Activated CD8-positive, alpha-beta memory T cell treated with anti-CD3 and anti-CD28 coated beads, Interleukin-2, amount 50 U/mL, for 48 hours (primary cell): ENCODE measurements around the gene JAKMIP1.
"Not testable (repeated sequence)": the region's sequence is repeated elsewhere in the genome, so short reads cannot be mapped to it uniquely, and the experiment has no call there.

Experiments used
- DNase-seq: peaks from one replicate; pipeline ENCODE4 v3.0.0-alpha.2; 2020

The JAKMIP1 gene

DNA sequence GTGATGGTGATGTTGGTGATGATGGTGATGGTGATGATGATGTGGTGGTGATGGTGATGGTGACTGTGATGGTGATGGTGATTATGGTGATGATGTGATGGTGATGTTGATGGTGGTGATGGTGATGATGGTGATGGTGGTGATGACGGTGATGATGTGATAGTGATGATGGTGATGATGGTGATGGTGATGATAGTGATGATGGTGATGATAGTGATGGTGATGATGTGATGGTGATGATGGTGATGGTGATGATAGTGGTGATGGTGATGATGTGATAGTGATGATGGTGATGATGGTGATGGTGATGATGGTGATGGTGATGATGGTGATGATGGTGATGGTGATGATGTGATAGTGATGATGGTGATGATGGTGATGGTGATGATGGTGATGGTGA lies 196.9 kb downstream of the JAKMIP1 start:
- DNase-seq, result not testable (repeated sequence)

DNA sequence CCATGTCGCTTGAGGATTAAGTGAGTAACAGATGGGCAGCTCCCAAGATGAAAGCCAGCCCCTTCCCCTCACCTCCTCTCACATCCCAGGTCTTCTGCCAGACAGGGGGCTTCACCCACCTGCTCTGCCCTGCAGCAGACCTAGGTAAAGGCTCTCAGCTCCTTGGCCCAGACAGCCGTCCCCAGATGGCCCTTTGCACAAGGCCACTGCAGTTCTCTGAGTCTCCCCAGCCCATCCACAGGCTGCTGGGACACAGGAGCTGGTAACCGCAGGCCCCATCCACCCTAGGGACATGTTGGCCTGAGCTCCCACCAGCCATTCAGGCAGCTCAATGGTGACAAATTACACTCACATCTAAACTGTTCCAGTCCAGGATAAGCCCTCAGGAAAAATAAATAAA lies 197.4 kb downstream of the JAKMIP1 start:
- no peak for DNase-seq

GRCh38 chr4:6002492-6002833 lies 197.9 kb downstream of the JAKMIP1 start:
- DNase-seq, result no peak

DNA sequence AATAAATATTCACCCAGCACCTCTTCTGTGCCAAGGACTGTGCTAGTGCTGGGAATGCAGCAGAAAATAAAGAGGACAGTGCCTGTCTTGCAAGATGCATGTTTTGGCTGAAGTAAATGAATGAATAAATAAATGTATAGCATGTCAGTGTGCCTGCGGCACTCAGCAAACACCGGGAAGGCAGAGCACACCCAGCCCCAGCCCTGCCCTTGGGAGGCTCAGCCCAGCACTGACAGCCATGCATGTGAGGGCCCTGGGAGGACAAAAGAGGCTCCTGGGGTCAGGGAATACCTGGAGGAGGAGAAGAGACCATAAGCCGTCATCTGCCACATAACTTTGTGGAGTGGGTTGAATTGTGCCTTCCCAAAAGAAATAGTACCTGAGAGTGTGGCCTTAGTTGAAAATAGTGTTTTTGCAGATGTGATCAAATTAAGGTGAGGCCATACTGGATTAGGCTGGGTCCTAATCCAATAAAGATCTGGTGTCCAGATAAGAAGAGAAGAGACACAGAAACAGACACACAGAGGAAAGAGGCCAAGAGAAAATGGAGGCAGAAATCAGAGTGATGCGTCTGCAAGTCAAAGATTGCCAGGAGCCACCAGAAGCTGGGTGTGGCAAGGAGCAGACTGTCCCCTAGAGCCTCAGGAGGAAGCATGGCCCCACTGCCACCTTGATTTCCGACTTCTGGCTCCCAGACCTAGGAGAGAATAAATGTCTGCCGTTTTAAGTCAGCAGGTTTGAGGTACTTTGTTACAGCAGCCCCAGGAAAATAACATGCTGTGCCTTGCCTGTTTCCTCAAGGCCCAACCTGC lies 198.5 kb downstream of the JAKMIP1 start:
- no peak for DNase-seq

DNA sequence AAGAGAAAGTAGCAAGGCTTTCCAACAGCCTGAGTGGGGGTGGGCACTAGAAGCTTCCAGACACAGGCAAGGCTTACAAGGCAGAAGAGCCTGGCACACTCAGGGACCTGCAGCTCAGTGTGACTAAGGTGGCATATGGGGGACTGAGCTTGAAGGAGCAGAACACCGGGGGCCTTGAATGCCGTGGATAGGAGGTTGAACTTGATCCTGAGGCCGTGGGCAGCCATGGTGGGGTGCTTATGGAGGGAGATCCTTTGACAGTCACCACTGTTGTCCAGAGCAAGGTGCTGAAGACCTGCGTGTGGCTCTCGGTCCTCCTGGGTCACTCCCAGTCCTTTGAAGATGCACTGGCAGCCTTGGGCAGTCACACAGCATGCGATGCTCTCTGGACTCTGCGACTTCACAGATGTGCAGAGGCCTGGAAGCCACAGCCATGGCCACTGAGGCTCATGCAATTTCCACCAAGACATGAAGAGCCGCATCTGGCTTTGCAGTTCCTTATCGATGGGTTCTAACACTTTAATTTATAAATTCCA lies 200.5 kb downstream of the JAKMIP1 start:
- DNase-seq, result no peak

GRCh38 chr4:5999356-5999755 lies 201.0 kb downstream of the JAKMIP1 start:
- DNase-seq, result no peak

DNA sequence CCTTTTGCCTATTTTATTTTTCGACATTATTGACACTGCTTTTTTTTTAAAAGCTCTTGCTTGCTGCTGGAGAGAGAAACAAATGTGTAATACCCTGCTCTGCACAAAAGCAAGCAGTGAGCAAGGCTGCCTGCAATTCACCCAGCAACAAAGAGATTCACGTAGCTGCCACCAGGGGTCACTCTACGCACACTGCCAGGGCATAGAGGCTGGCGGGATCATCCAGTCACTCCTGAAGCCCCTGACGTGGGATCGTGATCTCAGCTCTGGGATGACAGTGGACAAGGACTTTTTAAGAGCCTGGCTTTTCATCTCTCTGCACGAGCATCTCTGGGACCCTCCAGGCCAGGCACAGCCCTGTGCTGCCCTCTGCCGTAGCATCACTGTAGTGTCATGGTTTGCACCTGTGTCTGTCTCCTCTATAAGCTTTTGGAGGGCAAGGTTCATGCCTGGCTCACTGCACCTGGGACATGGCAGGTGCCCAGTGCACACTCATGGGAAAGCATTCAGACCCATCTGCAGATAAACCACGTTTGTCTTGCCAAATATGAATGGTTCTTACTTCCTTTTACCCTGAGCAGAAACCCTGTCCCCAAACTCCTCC lies 201.9 kb downstream of the JAKMIP1 start:
- DNase-seq, result peak; percentile 68

- DNase-seq, result no peak
Observed at GRCh38 chr4:5996641-5997040, 203.7 kb downstream of the JAKMIP1 start.

GRCh38 chr4:5995901-5996623 lies 204.3 kb downstream of the JAKMIP1 start:
- peak; percentile 40 for DNase-seq

GRCh38 chr4:5993876-5994811 lies 206.2 kb downstream of the JAKMIP1 start:
- DNase-seq, result peak; percentile 34

DNA sequence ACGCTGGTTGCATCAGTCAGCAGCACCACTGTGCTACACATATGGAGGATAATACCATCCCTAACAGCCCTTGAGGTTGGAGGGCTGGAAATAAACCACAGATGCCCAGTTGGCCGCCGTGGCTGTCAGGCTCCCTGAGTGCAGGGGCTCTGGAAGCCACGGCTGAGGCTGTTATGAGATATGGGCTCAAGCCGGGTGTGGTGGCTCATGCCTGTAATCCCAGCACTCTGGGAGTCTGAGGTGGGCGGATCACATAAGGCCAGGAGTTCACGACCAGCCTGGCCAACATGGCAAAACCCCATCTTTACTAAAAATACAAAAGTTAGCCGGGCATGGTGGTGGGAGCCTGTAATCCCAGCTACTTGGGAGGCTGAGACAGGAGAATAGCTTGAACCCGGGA lies 207.0 kb downstream of the JAKMIP1 start:
- DNase-seq, result not testable (repeated sequence)

GRCh38 chr4:5992828-5993321 lies 207.5 kb downstream of the JAKMIP1 start:
- DNase-seq, result peak; percentile 18

DNA sequence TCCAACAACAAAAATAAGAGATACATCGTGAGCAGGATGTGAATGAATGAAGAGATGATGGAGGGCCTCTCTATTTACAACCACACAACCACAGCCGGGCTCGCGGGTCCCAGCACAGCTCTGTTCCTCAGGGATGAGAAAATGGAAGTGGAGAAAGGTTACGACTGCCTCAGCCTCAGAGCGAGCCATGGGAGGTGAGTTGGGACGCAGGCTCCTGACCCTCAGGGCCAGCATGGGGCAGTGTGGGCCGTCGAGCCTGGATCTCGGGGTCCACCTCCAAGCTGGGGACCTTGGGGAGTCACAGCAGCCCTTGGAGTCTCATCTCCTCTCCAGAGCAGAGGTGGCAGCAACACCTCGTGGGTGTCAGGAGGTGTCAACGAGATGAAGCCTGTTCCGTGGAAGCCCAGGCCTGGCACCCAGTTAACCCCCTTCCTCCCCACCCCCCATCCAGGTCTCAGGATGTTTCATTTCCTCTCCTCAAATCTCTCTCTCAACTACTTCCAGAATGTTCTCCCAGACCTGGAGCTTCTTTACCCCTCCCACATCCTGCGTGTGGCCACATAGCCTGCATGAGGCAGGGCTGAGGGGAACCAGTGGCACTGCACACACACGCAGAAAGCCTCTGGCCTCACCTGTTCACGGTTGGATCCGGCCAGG lies 208.1 kb downstream of the JAKMIP1 start:
- peak; percentile 37 for DNase-seq

DNA sequence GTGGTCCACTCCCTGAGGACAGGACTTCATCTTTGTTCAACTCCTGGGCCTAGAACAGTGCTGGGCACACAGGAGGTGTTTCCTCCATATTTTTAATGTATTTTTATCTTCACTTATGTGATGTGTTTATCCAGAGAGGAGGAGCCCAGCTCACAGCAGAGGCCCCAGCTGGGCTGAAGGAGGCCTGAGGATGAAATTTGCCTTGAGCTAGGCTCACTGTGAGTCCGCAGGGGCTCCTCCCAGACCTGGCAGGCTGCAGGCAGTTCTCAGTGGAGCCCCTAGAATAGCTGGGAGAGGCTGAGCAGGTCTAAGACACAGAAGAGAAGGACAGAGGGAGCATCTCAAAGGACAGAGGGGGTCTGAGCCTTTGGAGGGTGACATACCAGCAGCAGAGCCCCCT lies 208.9 kb downstream of the JAKMIP1 start:
- no peak for DNase-seq

DNA sequence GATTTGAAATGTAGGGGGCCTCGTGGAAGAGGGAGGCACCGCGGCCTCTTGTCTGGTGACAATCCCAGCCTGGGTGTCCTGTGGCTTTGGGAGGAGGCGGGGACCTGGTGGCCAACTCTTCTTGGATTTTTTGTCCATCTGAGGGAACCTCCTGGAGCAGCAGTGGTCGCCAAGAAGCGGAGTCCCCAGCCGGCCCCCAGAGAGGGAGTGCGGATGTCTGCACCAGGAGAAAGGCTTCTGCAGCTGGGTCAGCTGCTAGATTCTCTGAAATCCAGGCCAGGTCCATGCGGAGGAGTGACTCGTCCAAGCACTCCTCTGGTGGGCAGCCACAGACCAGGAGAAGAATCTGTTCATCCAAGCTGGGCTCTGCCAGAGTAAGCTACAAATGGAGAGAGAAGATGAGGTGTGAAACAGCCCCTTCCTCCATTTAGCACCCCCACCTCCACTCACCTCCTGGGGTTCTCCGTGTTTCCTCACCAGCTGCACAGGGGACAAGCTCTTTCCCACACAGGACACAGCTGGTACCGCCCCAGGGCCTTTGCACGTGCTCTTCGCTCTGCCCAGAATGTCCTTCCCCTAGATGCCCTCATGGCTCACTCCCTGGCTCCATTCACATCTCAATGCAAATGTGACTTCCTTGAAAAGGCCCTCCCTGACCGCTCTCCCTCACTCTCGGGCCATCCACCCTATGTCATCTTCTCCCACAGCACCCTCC lies 209.7 kb downstream of the JAKMIP1 start:
- DNase-seq, result no peak

- DNase-seq, result peak; percentile 30
Observed at GRCh38 chr4:5989236-5990225, 210.8 kb downstream of the JAKMIP1 start.

- peak; percentile 20 for DNase-seq
Observed at GRCh38 chr4:5988086-5988845, 212.1 kb downstream of the JAKMIP1 start.

DNA sequence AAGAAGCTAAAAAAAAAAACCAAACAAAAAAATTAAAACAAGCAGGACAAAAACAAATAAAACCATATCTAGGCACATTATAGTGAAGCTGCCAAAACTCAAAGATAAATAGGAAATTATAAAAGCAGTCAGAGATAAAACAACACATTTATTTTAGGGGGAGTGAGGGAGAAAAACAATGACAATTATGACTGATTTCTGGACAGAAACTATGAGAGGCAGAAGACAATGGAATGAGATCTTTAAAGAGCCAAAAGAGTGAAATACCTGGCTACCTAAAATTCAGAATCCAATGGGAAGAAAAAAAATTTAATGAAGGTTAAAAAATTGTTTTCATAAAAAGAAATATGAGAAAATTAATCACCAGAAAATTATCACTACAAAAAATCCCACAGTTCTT lies 215.5 kb downstream of the JAKMIP1 start:
- DNase-seq, result no peak
